GM06990 (cell line): Measurements from ENCODE around the gene TEX19.

Source experiments
- DNase-seq: peaks from one replicate; pipeline ENCODE4 v3.0.0-alpha.2; 2011; ENCODE audit not compliant: insufficient read length; ENCODE audit errors: extremely low read depth
- H3K27me3 ChIP-seq: replicated peaks from 2 replicates; pipeline ENCODE4 v1.6.0; 2011; ENCODE audit warnings: low read length; ENCODE audit not compliant: control insufficient read depth, insufficient read depth
- H3K36me3 ChIP-seq: 2 replicates; pipeline ENCODE4 v1.5.1; 2011; ENCODE audit warnings: low read length; ENCODE audit not compliant: control insufficient read depth, insufficient read depth
- H3K4me3 ChIP-seq: replicated peaks from 2 replicates; pipeline ENCODE4 v1.5.1; 2011; ENCODE audit warnings: low read depth, mild to moderate bottlenecking, control low read depth, low read length
- TF ChIP-seq, protein P1 (sequence below): IDR thresholded peaks from 2 replicates; pipeline ENCODE4 v1.5.1; 2011; ENCODE audit warnings: low read length, control low read depth, mild to moderate bottlenecking, inconsistent platforms; ENCODE audit not compliant: insufficient read depth, poor library complexity, severe bottlenecking

Gene TEX19

DNA sequence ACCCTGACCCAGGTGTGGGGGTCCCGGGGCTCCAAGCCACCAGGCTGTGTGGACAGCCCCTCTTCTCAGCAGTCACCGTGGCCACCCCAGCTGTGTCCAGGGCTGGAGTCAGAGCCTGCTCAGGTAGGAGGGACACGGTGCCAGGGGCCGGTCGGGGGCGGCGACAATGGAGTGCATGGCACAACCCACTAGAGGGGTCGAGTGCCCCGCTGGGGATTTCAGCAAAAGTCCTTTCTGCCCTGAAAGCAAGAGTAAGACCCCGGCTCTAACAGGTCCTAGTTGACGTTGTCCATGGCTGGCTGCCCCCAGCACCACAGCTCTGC is 23.8 kb downstream of the TEX19 start:
- Histone ChIP-seq H3K36me3 (no peaks in the 10 kb centered on the region), H3K4me3 (no peak overlapping the region), H3K27me3 (no peaks in the 10 kb centered on the region)
- DNase-seq: no peak
- TF ChIP-seq, protein P1, sequence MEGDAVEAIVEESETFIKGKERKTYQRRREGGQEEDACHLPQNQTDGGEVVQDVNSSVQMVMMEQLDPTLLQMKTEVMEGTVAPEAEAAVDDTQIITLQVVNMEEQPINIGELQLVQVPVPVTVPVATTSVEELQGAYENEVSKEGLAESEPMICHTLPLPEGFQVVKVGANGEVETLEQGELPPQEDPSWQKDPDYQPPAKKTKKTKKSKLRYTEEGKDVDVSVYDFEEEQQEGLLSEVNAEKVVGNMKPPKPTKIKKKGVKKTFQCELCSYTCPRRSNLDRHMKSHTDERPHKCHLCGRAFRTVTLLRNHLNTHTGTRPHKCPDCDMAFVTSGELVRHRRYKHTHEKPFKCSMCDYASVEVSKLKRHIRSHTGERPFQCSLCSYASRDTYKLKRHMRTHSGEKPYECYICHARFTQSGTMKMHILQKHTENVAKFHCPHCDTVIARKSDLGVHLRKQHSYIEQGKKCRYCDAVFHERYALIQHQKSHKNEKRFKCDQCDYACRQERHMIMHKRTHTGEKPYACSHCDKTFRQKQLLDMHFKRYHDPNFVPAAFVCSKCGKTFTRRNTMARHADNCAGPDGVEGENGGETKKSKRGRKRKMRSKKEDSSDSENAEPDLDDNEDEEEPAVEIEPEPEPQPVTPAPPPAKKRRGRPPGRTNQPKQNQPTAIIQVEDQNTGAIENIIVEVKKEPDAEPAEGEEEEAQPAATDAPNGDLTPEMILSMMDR: no peak

DNA sequence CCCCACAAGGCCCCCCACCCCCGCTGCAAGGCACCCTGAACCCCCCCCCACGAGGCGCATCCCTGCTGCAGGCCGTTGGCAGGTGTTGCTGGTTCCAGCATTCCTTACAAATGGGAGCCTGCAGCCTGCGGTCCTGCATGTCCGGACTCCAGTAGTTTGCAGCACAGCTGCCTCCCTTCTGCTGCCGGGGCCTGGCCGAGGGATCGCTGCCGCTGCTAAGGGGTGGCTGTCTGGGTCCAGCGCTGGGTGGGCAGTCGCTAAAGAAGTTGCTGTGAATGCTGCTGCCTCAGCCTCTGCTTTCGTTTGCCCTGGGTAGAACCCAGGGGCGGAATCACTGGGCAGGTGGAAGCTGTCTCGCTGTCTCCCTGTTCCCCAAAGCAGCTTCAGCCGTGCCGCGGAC is 24.4 kb downstream of the TEX19 start:
- TF ChIP-seq, protein P1: no peak

DNA sequence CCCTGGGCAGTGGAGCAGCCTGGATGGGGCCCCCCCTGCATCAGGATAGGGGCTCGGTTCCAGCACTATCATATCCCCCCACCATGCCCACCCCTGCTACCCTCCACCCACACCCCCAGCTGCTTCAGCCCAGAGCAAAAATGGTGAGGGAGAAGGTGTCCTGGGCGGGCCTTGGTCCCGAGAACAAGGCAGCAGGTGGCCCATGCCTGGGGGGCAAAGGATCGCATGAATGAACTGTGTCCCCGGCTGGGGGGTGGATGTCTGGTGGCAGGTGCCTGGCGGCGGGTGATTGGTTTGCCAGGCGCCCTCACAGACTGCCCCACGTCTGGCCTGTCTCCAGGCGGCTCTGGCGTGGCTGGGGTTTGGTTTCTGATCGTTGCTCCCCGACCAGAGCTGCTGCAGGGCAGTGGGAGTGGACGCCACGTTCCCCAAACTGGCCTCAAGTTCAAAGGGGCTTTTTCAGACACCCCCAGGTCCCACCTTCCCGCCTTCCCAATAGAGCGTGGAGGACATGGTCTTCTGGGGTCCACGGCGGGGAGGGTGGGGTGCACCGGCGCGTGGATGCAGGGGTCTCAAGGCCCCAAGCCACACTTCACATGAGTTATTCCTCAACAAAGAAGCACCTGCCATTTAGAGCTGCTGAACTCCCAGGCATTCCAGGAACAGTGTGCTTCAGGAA is 25.1 kb downstream of the TEX19 start:
- no peak overlapping the region for H3K4me3 ChIP-seq
- H3K36me3 ChIP-seq: no peaks in the 10 kb centered on the region
- DNase-seq: no peak
- TF ChIP-seq, protein P1: no peak
- no peaks in the 10 kb centered on the region for H3K27me3 ChIP-seq

More for the DNA sequence above, 24.4 kb downstream of the TEX19 start:
- no peak for DNase-seq
- no peaks in the 10 kb centered on the region for H3K36me3 ChIP-seq
- H3K27me3 ChIP-seq: no peaks in the 10 kb centered on the region
- no peak overlapping the region for H3K4me3 ChIP-seq

DNA sequence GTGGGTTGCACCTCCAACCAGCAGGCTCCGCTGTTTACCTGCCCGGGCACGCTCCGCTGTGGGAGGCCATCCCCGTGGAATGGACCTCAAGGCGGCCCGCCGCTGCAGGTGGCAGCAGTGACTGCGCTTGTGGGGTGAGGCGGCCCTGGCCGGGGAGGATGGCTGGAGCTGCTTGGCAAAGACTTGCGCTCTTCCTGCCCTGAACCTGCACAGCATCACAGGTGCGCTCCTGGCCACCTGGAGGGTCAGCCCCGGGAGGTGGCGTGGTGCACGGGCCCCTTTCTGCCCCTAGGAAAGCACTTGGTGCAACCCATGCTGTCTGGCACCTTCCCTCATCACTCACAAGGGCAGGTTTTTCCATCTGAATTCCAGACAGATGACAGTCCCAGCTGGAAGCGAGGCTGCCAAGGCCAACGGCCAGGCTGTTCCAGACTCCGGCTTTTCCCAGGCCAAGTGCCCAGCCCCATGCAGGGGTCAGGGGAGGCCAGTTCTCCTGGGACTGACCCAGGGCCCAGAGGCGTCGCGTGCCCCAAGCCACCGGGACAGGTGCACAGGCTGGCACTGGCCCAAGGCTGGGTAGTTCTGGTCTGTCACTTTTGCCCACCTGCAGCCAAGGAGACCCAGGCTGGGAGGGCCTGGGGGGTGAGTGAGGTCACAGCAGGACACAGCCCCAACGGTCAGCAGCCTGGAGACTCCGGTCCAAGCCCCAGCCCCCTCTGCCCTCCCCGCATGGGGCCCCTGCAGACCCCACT is 25.9 kb downstream of the TEX19 start:
- Histone ChIP-seq H3K4me3 (no peak overlapping the region), H3K27me3 (no peaks in the 10 kb centered on the region), H3K36me3 (no peaks in the 10 kb centered on the region)
- no peak for DNase-seq
- TF ChIP-seq, protein P1: no peak

DNA sequence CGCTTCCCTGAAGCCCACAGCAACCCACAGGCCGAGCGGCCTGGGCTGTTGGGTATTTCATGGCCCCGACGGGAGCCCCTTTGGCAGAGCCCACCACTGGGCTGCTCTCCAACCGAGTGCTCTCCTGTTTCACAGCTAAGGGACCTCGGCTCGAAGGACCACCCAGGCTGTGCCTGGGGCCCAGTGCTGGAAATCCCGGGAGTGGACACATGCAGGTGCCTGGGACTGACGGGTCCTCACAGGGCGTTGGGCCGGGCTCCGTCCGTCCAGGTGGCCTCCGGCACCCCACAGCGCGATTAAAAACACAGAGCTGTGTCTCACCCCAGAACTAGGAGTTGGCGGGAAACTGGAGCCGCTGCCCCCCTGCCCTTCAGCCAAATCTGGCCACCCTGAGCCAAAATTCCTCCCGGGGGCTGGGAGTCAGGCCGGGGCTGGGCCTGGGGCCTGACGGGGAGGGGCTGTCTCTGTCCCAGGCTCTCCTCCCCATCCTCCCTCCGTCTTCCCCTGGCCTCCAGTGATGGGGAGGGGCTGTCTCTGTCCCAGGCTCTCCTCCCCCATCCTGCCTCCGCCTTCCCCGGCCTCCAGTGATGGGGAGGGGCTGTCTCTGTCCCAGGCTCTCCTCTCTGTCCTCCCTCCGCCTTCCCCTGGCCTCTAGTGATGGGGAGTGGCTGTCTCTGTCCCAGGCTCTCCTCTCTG is 26.7 kb downstream of the TEX19 start:
- Histone ChIP-seq H3K4me3 (no peak overlapping the region), H3K36me3 (no peaks in the 10 kb centered on the region), H3K27me3 (no peaks in the 10 kb centered on the region)
- no peak for DNase-seq
- TF ChIP-seq, protein P1: no peak
